Activated naive CD4-positive, alpha-beta T cell treated with anti-CD3 and anti-CD28 coated beads, Interleukin-2, amount 10 ng/mL, durations not matched to agents 7 days and 5 days (primary cell): ENCODE results near the gene IDUA.

ENCODE experiments used
- CTCF ChIA-PET: fragments of 350-600 bp; sonication (Branson Sonifier 250); formaldehyde crosslinking; loops from one replicate; lab custom pipeline; 2021; ENCODE audit warnings: antibody characterized with exemption; lab: Charles Lee
- DNase-seq: peaks from one replicate; pipeline ENCODE4 v3.0.0-alpha.2; 2020
- H3K27ac Mint-ChIP-seq: one replicate; pipeline ENCODE4 v1.8.0; 2021; ENCODE audit warnings: mild to moderate bottlenecking, moderate library complexity, mixed read lengths
- H3K27me3 Mint-ChIP-seq: one replicate; pipeline ENCODE4 v1.8.0; 2021; ENCODE audit warnings: mild to moderate bottlenecking, mixed read lengths
- H3K36me3 Mint-ChIP-seq: one replicate; pipeline ENCODE4 v1.8.0; 2021; ENCODE audit warnings: mixed read lengths
- H3K4me1 Mint-ChIP-seq: one replicate; pipeline ENCODE4 v1.8.0; 2021; ENCODE audit warnings: mixed read lengths
- H3K4me3 Mint-ChIP-seq: one replicate; pipeline ENCODE4 v1.8.0; 2021; ENCODE audit warnings: mild to moderate bottlenecking, moderate library complexity, mixed read lengths
- H3K9me3 Mint-ChIP-seq: one replicate; pipeline ENCODE4 v1.8.0; 2021; ENCODE audit warnings: mixed read lengths

The IDUA gene

GRCh38 chr4:984336-985054 is 2.3 kb upstream of the IDUA start:
- H3K4me1 Mint-ChIP-seq = peaks cover 29% of the 10 kb centered on the region
- no peaks in the 10 kb centered on the region for H3K9me3 Mint-ChIP-seq
- H3K27ac Mint-ChIP-seq = no peak overlapping the region
- CTCF ChIA-PET = no interaction called here
- H3K27me3 Mint-ChIP-seq = no peaks in the 10 kb centered on the region
- no peaks in the 10 kb centered on the region for H3K36me3 Mint-ChIP-seq
- DNase-seq = no peak
- H3K4me3 Mint-ChIP-seq = no peak overlapping the region

GRCh38 chr4:985123-985830 is 1.6 kb upstream of the IDUA start:
- peak overlapping the region; percentile 83 for H3K4me3 Mint-ChIP-seq
- H3K36me3 Mint-ChIP-seq = no peaks in the 10 kb centered on the region
- no peak overlapping the region for H3K27ac Mint-ChIP-seq
- no peaks in the 10 kb centered on the region for H3K27me3 Mint-ChIP-seq
- peaks cover 29% of the 10 kb centered on the region for H3K4me1 Mint-ChIP-seq
- CTCF ChIA-PET = no interaction called here
- DNase-seq = peak; percentile 78
- H3K9me3 Mint-ChIP-seq = no peaks in the 10 kb centered on the region

- Mint-ChIP-seq H3K9me3 (no peaks in the 10 kb centered on the region), H3K4me3 (peak overlapping the region; percentile 83), H3K27me3 (no peaks in the 10 kb centered on the region), H3K4me1 (peaks cover 29% of the 10 kb centered on the region), H3K27ac (peak overlapping the region; percentile 87), H3K36me3 (peaks cover 2% of the 10 kb centered on the region)
- no peak for DNase-seq
- CTCF ChIA-PET = interaction anchor here (1.2 to 2.2 kb wide), 3 partner anchors 202 to 245 kb away, joined by 3 to 18 read pairs (median 3); no protein-coding TSS in a partner anchor
These were observed 391 bp upstream of the IDUA start for GRCh38 chr4:986428-986878.

DNA sequence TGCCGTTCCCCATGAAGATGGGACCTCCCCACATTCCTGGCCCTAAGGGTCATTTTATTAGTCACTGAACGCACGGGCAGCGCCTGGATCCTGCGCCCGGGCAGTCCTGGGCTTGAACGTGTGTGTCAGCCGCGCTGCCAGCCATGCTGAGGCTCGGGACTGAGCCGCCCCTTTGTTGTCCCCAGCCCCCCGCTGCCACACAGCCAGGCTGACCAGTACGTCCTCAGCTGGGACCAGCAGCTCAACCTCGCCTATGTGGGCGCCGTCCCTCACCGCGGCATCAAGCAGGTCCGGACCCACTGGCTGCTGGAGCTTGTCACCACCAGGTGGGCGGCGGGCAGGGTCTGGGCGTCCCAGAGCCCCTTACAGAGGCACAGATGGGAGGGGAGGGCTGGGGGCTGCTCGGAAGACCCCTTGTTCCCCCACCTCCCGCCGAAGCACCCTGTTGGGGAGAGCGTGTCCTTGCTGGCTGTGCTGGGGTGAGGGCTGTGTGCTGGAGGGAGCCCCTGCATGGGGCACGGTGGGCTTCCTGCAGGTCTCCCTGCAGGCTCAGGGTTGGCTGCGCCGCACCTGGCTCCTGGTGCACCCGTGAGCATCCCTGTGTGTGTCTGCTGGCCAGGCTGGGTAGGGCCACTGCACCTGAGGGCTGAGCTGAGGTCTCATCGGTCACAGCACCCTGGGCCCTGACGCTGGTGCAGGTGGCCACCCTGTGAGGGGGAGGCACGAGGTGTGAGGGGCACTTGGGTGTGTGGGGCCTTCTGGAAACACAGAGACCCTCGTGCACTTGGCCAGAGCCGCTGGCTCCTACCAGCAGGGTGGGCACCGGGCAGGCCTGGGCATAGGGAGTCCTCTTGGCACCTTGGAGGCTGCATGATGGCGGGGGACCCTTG is 1.0 kb downstream of the IDUA start:
- Mint-ChIP-seq H3K27me3 (no peaks in the 10 kb centered on the region), H3K4me1 (peaks cover 29% of the 10 kb centered on the region), H3K9me3 (no peaks in the 10 kb centered on the region), H3K27ac (peak overlapping the region; percentile 24), H3K36me3 (peaks cover 2% of the 10 kb centered on the region), H3K4me3 (peak overlapping the region; percentile 77)
- CTCF ChIA-PET = interaction anchor here (1.1 to 2.2 kb wide), 3 partner anchors 22 to 246 kb away, joined by 3 to 18 read pairs (median 4); no protein-coding TSS in a partner anchor
- no peak for DNase-seq

DNA sequence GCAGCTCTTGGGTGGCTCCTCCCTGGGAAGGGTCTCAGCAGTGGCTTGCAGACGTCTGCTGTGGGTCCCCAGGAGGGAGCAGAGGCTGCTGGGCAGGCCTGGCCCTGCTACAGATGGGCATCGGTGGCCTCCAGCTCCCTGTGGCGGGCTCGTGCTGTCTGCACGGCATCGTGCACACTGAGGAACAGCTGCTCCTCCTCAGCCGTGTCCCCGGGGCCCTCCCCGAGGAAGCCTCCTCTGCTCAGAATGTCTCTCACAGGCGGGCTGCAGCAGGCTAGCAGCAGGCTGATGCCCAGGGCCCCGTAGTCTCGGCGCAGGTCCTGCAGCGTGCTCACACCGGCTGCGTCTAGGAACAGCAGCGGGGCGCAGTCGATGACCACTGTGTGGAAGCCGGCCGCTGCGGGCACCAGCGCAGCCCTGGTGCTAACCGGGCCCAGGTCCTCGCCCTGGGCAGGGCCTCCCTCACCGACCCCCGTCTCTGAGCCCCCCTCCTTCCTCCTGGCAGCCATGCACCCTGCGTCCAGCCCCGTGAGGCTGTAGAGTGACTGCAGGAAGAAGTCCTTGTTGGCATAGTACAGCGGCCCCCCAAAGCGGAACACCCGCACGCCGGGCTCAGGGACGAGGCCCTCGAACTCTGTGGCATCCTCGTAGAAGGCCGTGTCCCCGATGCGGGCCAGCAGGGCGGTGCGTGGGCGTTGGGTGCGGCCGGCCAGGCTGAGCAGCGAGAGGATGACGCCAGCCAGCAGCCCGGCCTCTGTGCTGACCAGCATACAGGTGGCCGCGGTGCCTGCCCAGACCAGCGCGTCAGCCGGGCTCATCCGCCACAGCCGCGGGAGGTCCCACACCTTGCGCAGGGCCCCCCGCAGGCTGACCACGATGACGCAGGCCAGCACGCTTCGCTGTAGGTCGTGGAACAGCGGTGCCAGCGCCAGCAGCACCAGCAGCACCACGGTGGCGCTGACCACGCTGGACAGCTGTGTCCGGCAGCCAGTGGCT is 2.2 kb downstream of the IDUA start:
- Mint-ChIP-seq H3K27me3 (no peaks in the 10 kb centered on the region), H3K9me3 (no peaks in the 10 kb centered on the region), H3K27ac (no peak overlapping the region), H3K36me3 (peaks cover 2% of the 10 kb centered on the region), H3K4me1 (peaks cover 29% of the 10 kb centered on the region), H3K4me3 (no peak overlapping the region)
- DNase-seq = no peak
- CTCF ChIA-PET = interaction anchor here (2.2 kb wide), 1 partner anchor 247 kb away, joined by 18 read pairs; no protein-coding TSS in a partner anchor

GRCh38 chr4:989722-990471 is 3.1 kb downstream of the IDUA start:
- peaks cover 22% of the 10 kb centered on the region for H3K4me1 Mint-ChIP-seq
- peaks cover 2% of the 10 kb centered on the region for H3K36me3 Mint-ChIP-seq
- no peak overlapping the region for H3K4me3 Mint-ChIP-seq
- CTCF ChIA-PET = no interaction called here
- peaks cover 2% of the 10 kb centered on the region for H3K27me3 Mint-ChIP-seq
- no peaks in the 10 kb centered on the region for H3K9me3 Mint-ChIP-seq
- no peak overlapping the region for H3K27ac Mint-ChIP-seq
- no peak for DNase-seq

GRCh38 chr4:990746-991367 is 4.0 kb downstream of the IDUA start:
- CTCF ChIA-PET = no interaction called here
- H3K9me3 Mint-ChIP-seq = no peaks in the 10 kb centered on the region

GRCh38 chr4:991451-992296 is 4.8 kb downstream of the IDUA start:
- H3K27me3 Mint-ChIP-seq = peaks cover 20% of the 10 kb centered on the region
- no peak for DNase-seq
- no peaks in the 10 kb centered on the region for H3K9me3 Mint-ChIP-seq
- no peak overlapping the region for H3K27ac Mint-ChIP-seq
- CTCF ChIA-PET = no interaction called here
- peaks cover 8% of the 10 kb centered on the region for H3K4me1 Mint-ChIP-seq
- H3K4me3 Mint-ChIP-seq = no peak overlapping the region
- H3K36me3 Mint-ChIP-seq = peaks cover 2% of the 10 kb centered on the region

More at GRCh38 chr4:990746-991367, 4.0 kb downstream of the IDUA start:
- Mint-ChIP-seq H3K4me3 (no peak overlapping the region), H3K4me1 (peaks cover 14% of the 10 kb centered on the region), H3K27ac (no peak overlapping the region), H3K36me3 (peaks cover 2% of the 10 kb centered on the region), H3K27me3 (peaks cover 12% of the 10 kb centered on the region)
- DNase-seq = no peak

GRCh38 chr4:992297-993110 is 5.7 kb downstream of the IDUA start:
- Mint-ChIP-seq H3K36me3 (peaks cover 2% of the 10 kb centered on the region), H3K27me3 (peaks cover 26% of the 10 kb centered on the region), H3K27ac (no peak overlapping the region), H3K4me3 (no peak overlapping the region), H3K9me3 (no peaks in the 10 kb centered on the region), H3K4me1 (peaks cover 8% of the 10 kb centered on the region)
- CTCF ChIA-PET = no interaction called here
- DNase-seq = no peak

DNA sequence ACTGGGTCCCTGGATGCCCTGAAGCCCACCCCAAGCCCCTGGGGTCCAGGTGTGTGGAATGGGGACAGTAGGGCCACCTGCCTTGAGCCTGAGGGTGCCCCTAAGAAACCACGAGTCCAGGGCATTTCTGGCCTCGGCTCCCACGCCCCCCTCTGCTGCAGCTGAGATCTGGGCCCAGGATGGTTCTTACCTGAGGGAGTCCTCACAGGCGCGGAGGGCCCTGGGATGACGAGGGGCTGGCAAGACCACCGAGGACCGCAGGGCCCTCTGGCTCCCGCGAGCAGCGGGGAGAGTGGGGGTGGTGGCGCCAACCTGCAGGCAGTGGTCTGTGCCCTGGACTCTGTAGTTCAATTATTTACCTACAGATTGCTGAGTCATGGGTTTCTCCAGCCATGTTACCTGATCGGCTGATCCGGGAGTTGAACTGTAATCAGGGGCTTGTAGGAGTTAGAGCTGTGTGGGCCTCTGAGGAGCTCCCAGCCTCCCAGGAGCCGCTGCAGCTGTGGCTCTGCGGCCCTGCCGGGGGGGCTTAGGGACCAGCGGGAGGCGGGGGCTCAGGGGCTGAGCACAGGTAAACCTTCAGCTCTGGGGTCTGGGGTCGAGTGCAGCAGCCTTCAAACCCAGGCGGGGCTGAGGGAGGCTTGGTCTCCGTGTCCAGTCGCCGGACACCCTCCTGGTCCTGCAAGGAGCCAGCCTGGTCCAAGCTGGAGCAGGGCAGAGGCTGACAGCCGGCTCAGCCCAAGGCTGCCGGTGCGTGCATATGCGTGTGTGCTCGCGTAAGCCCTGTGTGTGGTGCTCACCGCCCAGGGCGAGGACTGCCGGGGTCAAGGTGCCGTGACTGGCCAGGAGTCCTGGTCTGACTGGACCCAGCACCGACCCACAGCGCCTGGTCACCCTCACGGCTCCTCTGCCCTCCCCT is 6.5 kb downstream of the IDUA start, which contains the start of gene SLC26A1:
SLC26A1 (minus strand) TSS at position 294 of the 919 bp plus-strand sequence. CDS start 1,701 bp downstream, outside the sequence.
- H3K27ac Mint-ChIP-seq = no peak within 1 kb of the TSS
- no peak for DNase-seq
- peaks cover 2% of the 10 kb centered on the region for H3K36me3 Mint-ChIP-seq
- no peaks in the 10 kb centered on the region for H3K9me3 Mint-ChIP-seq
- CTCF ChIA-PET = no interaction called here
- no peak within 1 kb of the TSS for H3K4me3 Mint-ChIP-seq
- peaks cover 2% of the 10 kb centered on the region for H3K4me1 Mint-ChIP-seq
- H3K27me3 Mint-ChIP-seq = peaks cover 35% of the 10 kb centered on the region
